ENCODE measurements around the gene ST6GALNAC5. TPM values are rescaled to one million over a fixed set of nuclear protein-coding genes. Genes with fewer than 3 reads are reported as not detected.

Gene ST6GALNAC5
- total and polyA plus RNA-seq, 2 experiments from 2014 or later = 4.1 to 19.2 TPM

GRCh38 chr1:76901158-76901767, 34.0 kb downstream of the ST6GALNAC5 start:
- Histone ChIP-seq H2AFZ (no peak overlapping the region), H3K27ac (ENCODE audit: low read depth) (no peak overlapping the region), H4K20me1 (replicated peaks; ENCODE audit: insufficient read depth) (no peaks in the 10 kb centered on the region), H3K27me3 (ENCODE audit: insufficient read depth) (no peaks in the 10 kb centered on the region), H3K9me2 (ENCODE audit: insufficient read depth) (no peaks in the 10 kb centered on the region), H3K4me1 (ENCODE audit: insufficient read depth) (no peaks in the 10 kb centered on the region), H3F3A (replicated peaks; ENCODE audit: low read depth) (no peaks in the 10 kb centered on the region), H3K4me3 (no peak overlapping the region), H3K36me3 (ENCODE audit: insufficient read depth) (no peaks in the 10 kb centered on the region), H3K79me2 (replicated peaks; ENCODE audit: insufficient read depth) (no peaks in the 10 kb centered on the region), H3K4me2 (no peak overlapping the region)
- DNase-seq (ENCODE audit: low spot score) (peak; percentile 80), ATAC-seq (peak; percentile 94)
- TF ChIP-seq CTCF (conservative IDR thresholded peaks at IDR 0.05; ENCODE audit: low read depth in 2 of 2) (peak; percentile 95 to 96), JUNB (IDR thresholded peaks at IDR 0.05; ENCODE audit: unreplicated experiment) (no peak)
- no peak overlapping the region for H3K27ac Mint-ChIP-seq
- peaks cover 2% of the 10 kb centered on the region for H3K27me3 Mint-ChIP-seq (ENCODE audit: insufficient read depth, low read depth, poor library complexity)
- no peak overlapping the region for H3K4me3 Mint-ChIP-seq
- peaks cover 20% of the 10 kb centered on the region for H3K9me3 Mint-ChIP-seq
- H3K4me1 Mint-ChIP-seq = no peaks in the 10 kb centered on the region
- no peaks in the 10 kb centered on the region; the same call in none of the 3 replicates for H3K36me3 Mint-ChIP-seq (ENCODE audit: low read depth)

GRCh38 chr1:76905876-76906595, 38.8 kb downstream of the ST6GALNAC5 start:
- H3K36me3 ChIP-seq (ENCODE audit: insufficient read depth) = no peaks in the 10 kb centered on the region
- no peaks in the 10 kb centered on the region for H4K20me1 ChIP-seq (replicated peaks; ENCODE audit: insufficient read depth)
- Mint-ChIP-seq H3K27ac (no peak overlapping the region), H3K4me3 (no peak overlapping the region), H3K36me3 (ENCODE audit: low read depth) (no peaks in the 10 kb centered on the region), H3K9me3 (no peaks in the 10 kb centered on the region; the same call in 2 of the 3 replicates), H3K4me1 (peaks cover 5% of the 10 kb centered on the region), H3K27me3 (ENCODE audit: insufficient read depth, low read depth, poor library complexity) (peaks cover 3% of the 10 kb centered on the region)
- H3K4me1 ChIP-seq (ENCODE audit: insufficient read depth) = no peaks in the 10 kb centered on the region
- no peak overlapping the region for H3K4me2 ChIP-seq
- no peaks in the 10 kb centered on the region for H3K27me3 ChIP-seq (ENCODE audit: insufficient read depth)
- H3K79me2 ChIP-seq (replicated peaks; ENCODE audit: insufficient read depth) = no peaks in the 10 kb centered on the region
- DNase-seq (ENCODE audit: low spot score) (no peak), ATAC-seq (no peak)
- no peaks in the 10 kb centered on the region for H3F3A ChIP-seq (replicated peaks; ENCODE audit: low read depth)
- no peak overlapping the region for H3K27ac ChIP-seq (ENCODE audit: low read depth)
- H3K9me2 ChIP-seq (ENCODE audit: insufficient read depth) = no peaks in the 10 kb centered on the region
- H3K4me3 ChIP-seq = no peak overlapping the region
- no peak overlapping the region for H2AFZ ChIP-seq
- TF ChIP-seq NANOG (IDR thresholded peaks at IDR 0.05; ENCODE audit: borderline replicate concordance) (no peak), CREB1 (CRISPR knock-in tag; IDR thresholded peaks at IDR 0.05; ENCODE audit: low read depth) (no peak), JUNB (IDR thresholded peaks at IDR 0.05; ENCODE audit: unreplicated experiment) (no peak), REST (IDR thresholded peaks at IDR 0.05; ENCODE audit: unreplicated experiment) (no peak), ETS1 (IDR thresholded peaks at IDR 0.05) (no peak), ZNF114 (CRISPR knock-in tag; IDR thresholded peaks at IDR 0.05) (no peak), POLR2AphosphoS5 (IDR thresholded peaks at IDR 0.05; ENCODE audit: low read depth) (no peak)
